GM19351 (cell line): ENCODE measurements around the gene MBD1.
A peak's percentile ranks its signal among the peaks of the same experiment; 100 is the strongest.
"Not testable (repeated sequence)": the region's sequence is repeated elsewhere in the genome, so short reads cannot be mapped to it uniquely, and the experiment has no call there.

Experiments
- ATAC-seq: cut with Tn5 transposase; IDR thresholded peaks from one replicate; pipeline ENCODE4 v1.9.1; 2021; ENCODE audit warnings: mild to moderate bottlenecking, moderate library complexity; ENCODE audit not compliant: unreplicated experiment

The MBD1 gene, protein sequence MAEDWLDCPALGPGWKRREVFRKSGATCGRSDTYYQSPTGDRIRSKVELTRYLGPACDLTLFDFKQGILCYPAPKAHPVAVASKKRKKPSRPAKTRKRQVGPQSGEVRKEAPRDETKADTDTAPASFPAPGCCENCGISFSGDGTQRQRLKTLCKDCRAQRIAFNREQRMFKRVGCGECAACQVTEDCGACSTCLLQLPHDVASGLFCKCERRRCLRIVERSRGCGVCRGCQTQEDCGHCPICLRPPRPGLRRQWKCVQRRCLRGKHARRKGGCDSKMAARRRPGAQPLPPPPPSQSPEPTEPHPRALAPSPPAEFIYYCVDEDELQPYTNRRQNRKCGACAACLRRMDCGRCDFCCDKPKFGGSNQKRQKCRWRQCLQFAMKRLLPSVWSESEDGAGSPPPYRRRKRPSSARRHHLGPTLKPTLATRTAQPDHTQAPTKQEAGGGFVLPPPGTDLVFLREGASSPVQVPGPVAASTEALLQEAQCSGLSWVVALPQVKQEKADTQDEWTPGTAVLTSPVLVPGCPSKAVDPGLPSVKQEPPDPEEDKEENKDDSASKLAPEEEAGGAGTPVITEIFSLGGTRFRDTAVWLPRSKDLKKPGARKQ

GRCh38 chr18:50281295-50281971 is at the start of gene MBD1:
Gene MBD1, minus strand, starts transcription at chr18:50281523. Its CDS starts 1,531 bp downstream, at chr18:50279992.
- ATAC-seq: peak; percentile 91

GRCh38 chr18:50330176-50330575 is 48.9 kb upstream of the MBD1 start:
- ATAC-seq: no peak

- ATAC-seq: no peak
These were observed 46.7 kb upstream of the MBD1 start for GRCh38 chr18:50327983-50328382.

GRCh38 chr18:50320719-50321118 is 39.4 kb upstream of the MBD1 start:
- ATAC-seq: peak; percentile 81

- ATAC-seq: peak; percentile 74
These were observed 34.0 kb upstream of the MBD1 start for GRCh38 chr18:50315100-50315871.

- ATAC-seq: no peak
These were observed 32.6 kb upstream of the MBD1 start for GRCh38 chr18:50313873-50314460.

- peak; percentile 27 for ATAC-seq
These were observed 31.8 kb upstream of the MBD1 start for GRCh38 chr18:50313031-50313607.

DNA sequence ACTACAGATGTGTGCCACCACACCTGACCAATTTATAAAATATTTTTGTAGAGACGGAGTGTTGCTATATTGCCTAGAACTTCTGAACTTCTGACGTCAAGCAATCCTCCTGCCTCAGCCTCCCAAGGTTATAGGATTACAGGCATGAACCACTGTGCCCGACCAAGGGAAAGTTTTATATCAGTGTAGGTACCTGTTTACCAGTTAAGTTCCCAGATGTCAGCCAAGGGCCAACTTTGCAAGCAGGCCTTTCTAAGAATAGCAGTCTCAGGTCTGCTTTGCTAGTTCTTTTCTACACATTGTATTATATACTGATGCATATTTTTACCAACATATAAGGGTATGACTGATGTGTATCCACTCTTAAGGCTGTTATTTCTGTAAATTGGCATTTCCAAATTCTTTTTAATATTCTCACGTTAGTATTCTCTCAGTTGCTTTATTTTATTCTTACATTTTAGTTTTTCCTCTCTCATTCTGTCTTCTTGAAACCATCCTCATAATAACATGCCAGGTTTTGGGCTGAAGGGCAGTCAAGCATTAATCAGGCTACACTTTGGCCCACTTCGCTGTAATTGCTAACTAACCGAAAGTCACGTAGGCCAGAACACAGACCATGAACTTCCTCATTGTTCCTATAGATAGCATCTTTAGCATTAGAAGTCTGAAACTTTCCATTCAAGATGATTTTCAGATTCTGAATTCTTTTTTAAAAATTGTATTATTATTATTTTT is 31.1 kb upstream of the MBD1 start:
- peak; percentile 57 for ATAC-seq

GRCh38 chr18:50311650-50312049 is 30.3 kb upstream of the MBD1 start:
- no peak for ATAC-seq

- no peak for ATAC-seq
These were observed 28.8 kb upstream of the MBD1 start for GRCh38 chr18:50310080-50310479.

GRCh38 chr18:50308851-50309250 is 27.5 kb upstream of the MBD1 start:
- not testable (repeated sequence) for ATAC-seq

- ATAC-seq: peak; percentile 88
These were observed 26.6 kb upstream of the MBD1 start for GRCh38 chr18:50307738-50308470.

GRCh38 chr18:50307400-50307737 is 26.0 kb upstream of the MBD1 start:
- ATAC-seq: peak; percentile 14

DNA sequence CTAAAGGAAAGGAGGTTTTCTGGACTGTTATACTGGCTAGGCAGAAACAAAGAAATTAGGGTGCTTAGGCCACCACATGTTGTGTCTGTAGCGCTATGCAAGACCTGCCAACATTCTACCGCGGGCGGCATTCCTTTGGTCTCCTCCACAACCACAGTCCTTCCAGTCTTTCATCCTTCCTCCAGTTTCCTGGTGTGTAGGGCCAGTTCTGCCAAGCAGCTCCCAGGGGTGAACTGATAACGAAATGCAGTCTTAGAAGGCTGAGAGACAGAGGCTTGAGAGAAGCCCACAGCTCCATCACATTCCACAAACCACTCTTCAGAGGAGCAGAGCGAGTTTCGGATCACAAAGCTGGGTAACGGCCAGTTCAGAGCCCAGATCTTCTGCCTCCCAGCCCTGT is 25.6 kb upstream of the MBD1 start:
- ATAC-seq: no peak

DNA sequence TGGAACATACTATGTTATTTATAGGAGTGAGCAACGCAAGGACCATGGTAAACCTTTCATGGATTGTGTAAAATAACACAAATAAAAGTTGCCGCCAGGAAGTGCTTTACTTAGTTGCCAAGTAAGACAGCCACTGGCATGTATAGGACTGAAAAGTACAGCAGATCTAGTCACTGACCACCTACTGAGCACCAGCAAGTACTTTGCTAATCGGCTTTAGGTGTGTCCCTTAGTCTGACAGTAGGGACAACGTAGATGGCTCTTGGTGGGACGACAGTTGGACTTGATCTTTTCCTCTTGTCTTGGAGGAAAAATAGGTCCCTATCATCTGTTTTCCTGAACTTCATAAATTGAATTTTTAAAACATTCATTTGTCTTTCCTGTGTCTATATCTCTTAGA is 19.8 kb upstream of the MBD1 start:
- no peak for ATAC-seq

DNA sequence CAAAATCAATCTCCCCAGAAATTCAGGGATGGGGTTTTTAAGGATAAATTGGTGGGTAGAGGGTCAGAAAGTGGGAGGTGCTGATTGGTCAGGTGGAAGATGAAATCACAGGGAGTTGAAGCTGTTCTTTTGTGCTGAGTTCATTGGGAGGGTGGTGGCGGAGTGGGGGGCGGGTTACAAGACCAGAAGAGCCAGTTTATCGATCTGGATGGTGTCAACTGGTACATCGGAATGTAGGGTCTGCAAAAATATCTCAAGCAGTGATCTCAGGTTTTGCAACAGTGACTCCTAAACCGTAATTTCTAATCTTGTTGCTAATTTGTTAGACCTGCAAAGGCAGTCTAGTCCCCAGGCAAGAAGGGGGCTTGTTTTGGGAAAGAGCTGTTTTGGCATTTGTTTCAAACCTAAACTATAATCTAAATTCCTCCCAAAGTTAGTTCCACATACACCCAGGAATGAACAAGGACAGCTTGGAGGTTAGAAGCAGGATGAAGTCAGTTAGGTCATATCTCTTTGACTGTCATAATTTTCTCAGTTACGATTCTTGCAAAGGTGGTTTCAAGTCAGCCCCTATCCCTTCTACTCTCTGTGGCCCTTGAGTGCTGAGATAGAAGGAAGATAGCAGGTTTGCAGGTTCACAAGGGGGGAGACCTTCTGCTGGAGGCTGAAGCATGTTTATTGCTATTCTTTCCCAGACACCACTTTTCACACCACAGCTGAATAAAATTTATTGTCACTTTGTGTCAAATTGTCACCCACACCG is 18.5 kb upstream of the MBD1 start:
- ATAC-seq: no peak

GRCh38 chr18:50298443-50299284 is 17.3 kb upstream of the MBD1 start:
- no peak for ATAC-seq
